ENCODE data around the gene TMEM167A.
A peak's percentile ranks its signal among the peaks of the same experiment; 100 is the strongest.
"Not testable (repeated sequence)": the region's sequence is repeated elsewhere in the genome, so short reads cannot be mapped to it uniquely, and the experiment has no call there.

Gene TMEM167A

DNA sequence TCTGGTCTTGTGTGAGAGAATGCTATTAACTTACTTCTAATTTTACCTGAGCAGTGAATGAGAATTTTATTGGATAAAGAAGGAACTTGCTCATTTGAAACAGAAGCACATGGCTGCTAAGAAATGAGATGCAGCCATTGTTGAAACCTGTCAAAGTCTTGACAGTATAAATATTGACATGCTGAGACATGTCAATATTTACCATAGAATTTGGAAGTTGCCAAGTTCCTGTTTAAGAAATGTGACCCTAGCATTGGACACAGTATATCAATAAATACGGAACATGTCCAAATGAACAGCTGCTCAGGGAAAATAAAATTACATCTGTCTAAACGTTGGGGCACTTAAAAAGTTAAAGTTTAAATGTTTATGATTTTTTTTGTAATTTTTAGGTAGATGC, 7.9 kb upstream of the TMEM167A start:
- DNase-seq (ENCODE audit: low read depth): no peak

DNA sequence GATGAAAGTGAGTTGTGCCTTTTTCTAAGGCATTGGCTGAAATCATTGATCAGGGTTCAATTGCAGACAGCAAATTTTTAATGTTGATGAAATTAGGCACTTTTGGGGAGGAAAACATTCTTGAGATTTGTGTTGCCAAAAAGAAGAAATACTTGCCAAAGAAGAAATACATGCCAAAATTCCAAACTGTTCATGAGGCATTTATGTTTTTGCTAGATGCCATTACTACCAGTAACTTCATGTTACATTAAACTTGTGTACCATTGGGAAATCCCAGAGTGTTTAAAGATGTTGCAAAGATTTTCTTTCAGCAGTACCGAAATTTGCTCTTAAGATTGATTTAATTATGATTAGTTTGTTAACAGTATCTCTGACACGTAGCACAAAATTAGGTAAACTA, 7.1 kb upstream of the TMEM167A start:
- no peak for DNase-seq (ENCODE audit: low read depth)

DNA sequence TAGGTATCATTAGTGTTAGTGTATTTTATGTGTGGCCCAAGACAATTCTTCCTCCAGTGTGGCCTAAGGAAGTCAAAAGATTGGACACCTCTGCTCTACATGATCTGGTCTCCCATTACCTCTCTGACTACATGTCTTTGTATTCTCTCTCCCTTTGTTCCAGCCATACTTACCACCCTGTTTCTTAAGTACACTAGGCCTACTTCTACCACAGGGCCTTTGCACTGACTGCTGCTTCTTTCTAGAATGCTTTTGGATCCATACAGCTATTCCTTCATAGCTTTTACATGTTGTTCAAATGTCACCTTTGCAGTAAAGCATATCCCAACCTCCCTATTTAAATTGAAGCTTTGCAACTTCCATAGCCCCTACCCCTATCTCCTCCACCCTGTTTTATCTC, 5.6 kb upstream of the TMEM167A start:
- DNase-seq (ENCODE audit: low read depth): no peak

DNA sequence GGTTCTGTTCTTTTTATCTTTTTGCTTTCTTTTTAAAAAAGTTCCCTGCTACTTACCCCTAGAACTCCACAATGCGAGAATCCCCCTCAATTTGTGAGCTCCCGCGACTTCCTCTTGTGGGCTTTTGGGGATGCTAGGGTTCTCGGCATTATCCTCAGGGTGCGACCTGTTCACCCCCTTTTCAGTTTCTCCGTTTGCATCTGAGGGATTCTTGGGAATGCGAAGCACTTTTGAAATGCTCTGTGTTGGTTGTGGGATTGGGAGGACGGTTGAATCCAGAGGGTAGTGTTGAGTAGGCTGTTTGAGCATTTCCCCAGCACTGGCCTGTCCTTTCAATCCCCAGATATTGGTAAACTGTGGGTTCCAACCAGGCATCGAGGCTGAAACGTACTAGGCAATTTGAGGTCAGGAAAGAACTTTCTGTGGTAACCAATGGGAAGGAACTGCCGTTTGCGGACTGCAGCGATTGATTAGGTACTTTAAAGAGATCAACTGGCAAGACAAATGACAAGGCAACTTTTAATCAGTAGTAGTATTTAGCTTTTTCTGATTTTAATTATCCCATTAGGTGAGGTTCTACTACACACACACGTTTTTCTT, 568 bp upstream of the TMEM167A start:
- peak; percentile 3 for DNase-seq (ENCODE audit: low read depth)

DNA sequence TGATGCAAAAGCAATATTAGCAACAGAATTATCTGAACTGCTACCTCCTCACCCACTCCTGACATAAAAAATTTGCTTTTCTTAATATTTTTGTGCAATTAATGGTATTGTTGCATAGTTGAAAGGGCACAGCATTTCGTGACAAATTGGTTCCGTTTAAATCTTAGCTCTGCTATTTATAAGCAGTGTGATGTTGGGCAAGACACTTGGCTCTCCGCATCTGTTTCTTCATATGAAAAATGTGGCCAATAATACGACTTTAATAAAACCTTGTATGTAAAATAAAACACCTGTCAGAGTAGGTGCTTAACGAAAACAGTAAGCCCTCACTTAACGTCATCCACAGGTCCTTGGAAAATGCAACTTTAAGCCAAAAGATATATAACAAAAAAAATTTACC, 4.2 kb downstream of the TMEM167A start:
- no peak for DNase-seq (ENCODE audit: low read depth)

DNA sequence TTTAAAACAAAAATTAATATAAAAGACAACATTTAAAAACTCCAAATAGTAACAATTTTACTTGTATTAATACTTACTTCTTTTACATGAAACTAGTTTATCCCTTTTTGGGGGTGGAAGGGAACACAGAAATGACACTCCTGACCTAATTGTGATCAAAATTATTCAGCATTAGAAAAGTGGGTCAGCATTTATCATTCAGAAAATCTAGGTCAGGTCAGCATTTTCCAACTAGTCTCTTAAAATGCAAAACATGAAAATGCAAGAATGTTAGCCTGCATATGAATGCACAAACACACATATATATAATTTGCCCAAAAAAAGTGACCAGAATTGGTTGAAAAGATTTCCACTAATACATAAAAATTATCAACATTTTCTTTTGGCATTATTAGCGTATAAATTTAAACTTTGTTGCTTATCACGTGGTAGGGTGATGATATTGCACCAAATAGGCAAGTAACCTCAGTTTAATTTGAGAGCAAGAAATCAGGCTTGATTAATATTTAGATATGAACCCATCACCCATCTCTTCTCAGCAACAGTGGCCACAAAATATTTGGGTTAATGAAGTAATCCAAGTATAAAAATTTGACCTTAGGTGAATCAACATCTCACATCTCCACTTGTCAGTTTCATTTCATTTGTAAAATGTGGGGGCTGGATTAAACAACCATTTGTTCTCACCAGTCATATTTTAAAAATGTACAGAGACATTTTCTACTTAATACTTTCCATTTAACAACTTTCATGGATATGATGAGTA, 5.7 kb downstream of the TMEM167A start:
- DNase-seq (ENCODE audit: low read depth): no peak

DNA sequence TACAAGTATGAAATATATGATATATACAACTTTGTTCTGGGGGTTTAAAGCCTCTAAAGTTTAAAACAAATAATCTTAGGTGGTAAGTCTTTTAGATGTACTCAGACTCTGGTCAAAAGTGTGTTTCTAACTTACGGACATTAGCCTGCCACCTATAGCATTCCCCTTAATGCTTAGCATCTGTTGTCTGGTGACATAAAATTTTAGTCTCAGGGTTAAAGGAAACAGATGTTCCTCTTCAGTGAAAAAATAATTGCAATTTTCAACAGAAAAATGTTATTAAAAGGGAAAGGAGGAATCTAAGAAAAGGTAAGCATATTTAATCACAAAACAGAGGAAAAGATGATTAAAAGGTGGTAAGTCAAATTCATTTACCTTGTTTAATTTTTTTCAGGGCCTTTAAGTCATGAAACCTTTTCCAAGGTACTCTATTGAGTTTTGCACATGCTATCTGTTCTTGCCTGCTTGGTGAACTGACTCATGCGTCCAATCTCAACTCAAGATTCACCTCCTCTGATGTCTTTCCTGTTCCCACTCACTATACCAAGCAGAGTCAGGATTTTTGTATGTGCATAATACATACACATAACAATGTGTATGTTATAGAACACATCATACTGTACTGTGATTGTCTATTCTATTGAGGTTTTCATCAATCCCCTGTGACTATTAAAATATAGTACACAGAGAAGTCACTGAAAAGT, 7.9 kb downstream of the TMEM167A start:
- DNase-seq (ENCODE audit: low read depth): no peak

DNA sequence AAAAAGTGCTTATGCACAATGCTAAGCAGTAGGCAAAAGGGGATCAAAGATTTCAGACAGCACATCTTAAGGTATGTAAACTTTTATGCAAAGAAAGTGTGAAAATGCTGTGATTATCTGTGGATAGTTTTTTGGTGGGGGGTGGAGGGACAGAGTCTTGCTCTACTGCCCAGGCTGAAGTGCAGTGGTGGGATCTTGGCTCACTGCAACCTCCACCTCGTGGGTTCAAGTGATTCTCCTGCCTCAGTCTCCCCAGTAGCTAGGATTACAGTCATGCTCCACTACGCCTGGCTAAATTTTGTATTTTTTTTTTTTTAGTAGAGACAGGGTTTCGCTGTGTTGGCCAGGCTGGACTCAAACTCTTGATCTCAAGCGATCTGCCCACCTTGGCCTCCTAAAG, 9.8 kb downstream of the TMEM167A start:
- DNase-seq (ENCODE audit: low read depth): not testable (repeated sequence)

DNA sequence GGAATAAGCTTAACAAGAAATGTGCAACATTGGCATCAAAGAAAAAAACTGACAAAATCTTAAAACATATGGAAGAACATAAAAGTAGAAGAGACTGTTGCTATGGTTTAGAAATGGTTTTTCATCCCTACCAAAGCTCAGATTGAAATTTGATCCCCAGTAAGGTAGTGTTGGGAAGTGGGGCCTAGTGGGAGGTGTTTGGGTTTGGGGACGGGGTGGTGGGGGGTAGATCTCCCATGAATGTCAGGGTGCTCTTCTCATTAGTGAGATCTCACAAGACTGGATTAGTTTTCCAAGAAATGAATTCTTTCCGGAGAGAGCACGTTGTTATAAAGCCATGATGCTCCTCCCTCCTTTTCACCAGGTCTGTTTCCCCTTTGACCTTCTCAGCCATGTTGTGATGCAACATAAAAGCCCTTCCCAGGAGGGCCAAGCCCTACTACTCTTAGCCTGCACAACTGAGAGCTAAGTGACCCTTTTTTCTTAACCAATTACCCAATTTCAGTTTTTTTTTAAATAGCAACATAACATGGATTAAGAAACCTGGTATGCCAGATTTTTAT, 10.6 kb downstream of the TMEM167A start:
- DNase-seq (ENCODE audit: low read depth): no peak

DNA sequence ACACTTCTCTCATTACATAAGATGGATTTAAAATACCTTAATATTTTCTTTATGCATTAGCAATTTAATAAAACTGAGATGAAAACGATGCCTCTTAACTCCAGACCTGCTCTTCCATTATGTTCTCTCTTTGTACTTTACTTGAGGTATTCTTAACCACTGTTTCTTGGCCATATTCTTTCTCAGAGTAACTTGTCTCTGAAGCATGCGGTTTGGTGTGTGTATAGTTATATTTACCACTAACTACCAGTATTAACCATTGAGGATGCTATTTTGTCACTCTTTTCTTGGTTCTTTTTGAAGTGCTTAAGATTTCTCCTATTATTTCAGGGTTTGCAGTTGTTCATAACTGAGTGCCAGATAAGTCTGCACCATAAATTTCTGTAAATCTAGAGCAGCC, 17.9 kb downstream of the TMEM167A start:
- no peak for DNase-seq (ENCODE audit: low read depth)

DNA sequence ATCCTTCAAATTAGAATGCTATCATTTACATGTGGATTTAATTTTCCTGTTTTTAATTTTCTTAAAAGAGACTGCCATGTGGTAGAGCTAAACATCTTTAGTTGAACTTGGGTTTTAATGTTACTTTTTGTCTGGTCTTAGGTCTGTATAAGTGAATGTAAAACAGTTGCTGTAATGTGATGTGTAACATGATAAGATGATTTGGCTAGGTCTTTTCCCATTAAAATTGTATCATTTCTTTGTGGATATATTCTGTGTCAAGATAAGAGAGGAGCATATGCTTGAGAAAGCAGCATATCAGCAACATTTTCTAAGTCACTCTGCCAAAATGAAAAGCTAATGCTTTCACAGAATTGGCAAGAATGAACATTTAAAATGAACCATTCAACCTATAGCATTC, 18.5 kb downstream of the TMEM167A start:
- no peak for DNase-seq (ENCODE audit: low read depth)

DNA sequence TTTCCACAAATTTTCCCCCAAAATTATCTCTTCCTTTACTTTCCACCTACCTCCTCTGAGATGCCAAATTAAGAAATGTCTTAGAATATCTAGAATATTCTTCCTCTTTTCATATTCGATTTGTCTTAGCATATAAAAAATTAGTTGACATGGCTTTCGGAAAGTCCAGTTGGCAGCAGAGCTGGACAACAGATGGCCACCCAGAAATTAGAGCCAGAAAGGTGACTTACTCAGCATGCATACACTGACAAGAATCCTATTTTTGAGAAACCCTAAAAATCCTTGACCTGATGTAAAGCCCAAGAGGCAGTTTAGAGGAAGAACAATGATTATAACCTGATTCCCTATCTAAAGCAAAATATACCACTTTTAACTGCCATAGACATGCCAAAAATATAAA, 22.0 kb downstream of the TMEM167A start:
- no peak for DNase-seq (ENCODE audit: low read depth)

DNA sequence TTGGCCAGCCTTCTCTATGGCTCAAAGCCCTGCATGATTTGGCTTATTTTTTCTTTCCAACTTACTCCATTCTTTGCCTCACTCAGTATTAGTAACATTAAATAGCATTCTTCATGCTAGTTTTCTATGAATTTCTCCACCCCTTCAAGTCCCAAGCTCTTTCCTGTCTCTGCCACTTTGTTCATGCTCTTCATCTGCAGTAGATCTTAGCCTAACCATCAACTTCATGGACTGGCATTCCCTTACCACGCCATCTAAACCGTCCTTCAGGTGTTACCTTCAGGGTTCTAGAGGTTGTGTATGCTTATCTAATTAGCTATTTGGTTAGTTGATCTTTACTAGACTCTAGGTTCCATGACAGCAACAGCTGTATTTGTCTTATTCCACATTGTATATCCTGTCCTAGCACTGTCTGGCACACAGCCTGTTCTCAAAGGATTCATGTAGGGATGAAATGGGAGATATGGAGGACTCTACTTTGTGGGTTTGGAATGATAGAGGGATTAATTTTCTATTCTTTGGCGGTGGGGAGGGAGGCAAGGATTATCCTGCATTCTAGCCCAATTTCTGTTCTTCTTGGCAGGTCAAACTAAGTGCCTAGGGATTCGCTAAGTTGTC, 26.4 kb downstream of the TMEM167A start:
- DNase-seq (ENCODE audit: low read depth): no peak

DNA sequence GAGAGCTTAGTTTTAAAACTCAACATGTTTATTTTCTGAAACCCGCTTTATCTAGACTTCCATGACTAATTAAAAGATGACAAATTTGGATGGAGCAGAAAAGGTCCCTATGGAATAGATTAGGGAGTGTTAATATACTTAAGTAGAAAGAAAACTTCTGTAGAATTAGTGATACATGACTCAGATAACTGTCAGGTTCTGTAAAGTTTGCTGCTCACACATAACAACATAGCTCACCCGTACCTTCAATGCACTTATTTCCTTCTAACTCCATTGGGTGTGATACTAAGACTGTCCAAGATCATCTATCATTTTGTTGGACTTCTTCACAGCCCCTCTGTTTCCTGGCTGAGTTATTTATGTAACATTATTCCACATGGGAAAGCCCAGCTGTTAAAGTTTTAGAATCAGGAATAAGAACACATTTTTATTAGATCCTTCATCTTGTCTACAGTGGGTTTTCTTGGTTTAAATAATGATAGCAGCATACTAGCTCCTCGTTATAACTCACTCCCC, 27.8 kb downstream of the TMEM167A start:
- DNase-seq (ENCODE audit: low read depth): no peak

DNA sequence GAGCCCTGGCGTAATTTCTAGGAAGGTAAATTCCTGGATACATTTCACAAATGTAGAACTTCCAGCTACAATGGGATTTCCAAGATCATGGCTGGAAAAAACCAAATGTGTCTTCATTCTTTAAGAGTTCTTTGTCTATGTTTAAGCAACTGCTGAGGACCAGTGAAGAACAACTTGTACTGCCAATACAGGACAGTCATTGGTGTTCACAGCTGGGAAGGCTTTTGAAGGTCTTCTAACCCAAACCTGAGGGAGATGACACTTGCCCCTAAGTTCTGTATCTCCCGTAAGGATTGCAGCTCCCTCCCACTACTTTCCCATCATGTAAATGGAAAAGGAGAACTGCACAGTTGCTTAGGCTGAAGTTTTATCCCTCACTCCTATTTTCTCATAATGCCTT, 28.4 kb downstream of the TMEM167A start:
- DNase-seq (ENCODE audit: low read depth): no peak

DNA sequence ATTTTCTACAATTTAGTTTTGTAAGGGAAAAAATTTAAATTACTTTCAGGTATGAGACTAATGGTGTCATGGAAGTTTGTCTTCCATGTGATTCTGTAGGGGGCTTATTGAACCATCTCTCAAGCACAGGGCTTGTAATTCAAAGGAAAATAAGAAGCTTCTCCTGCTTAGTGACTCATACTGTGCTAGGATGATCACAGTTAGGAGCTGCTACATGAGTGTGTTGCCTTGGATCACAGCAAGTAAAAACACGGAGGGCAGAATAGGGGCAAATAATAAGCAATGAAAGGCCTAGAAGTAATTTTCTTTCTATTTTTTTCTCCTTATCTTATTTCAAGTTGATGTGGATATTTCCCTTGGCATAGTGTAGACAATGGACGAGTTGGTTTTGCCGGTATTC, 28.9 kb downstream of the TMEM167A start:
- no peak for DNase-seq (ENCODE audit: low read depth)

DNA sequence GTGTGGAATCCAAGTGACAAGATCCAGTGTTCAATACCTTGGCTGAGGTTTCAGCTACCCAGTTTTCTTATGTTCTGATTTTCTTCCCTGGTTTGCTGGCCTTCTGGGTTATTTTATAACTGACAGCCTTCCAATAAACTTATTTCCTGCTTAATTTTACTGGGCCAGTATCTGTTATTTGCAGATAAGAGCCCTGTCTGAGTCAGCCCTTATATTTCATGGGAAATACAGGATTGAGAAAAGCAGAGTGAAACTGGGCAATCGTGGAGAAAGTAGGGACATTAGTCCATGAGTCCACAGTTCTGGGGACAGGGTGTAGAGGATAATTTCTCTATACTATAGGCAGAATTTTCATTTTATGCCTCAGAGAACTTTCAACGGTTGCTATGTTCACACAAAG, 32.3 kb downstream of the TMEM167A start:
- no peak for DNase-seq (ENCODE audit: low read depth)

DNA sequence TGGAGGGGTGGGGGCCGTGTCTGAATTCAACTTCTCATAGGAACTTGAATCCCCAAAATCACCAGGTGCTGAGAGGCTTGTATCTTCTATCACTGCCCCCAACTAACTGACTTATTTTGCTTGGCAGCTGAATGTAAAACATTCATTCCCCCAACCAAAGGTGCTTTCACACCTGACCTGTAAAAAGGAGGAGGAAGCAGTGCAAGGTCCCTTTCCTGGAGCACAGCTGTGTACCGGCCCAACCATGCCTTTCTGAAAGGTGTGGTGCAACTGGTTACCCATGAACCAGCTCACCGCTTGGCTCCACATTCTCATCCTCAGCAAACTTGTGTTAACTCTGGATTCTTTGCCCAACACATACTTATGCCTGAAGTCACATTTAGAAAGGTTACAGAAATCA, 34.7 kb downstream of the TMEM167A start:
- no peak for DNase-seq (ENCODE audit: low read depth)

DNA sequence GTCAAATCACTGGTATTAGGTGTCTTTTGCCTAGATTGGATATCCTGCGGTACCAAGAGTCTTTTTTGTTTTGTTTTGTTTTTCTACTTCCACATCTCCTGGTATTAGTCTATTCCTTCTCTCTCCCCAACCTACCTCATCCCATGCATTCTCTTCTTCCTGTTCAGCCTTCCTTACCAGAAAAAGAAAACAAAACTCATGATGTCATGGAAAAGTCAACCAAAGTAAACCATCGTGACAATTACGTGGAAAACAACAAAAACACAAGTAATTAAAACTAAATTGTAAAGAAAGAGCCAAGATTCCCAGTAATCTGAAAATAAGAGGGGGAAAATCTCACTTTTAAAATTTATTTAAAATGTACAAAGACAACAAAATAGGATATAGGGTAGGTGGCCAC, 38.3 kb downstream of the TMEM167A start:
- DNase-seq (ENCODE audit: low read depth): no peak

DNA sequence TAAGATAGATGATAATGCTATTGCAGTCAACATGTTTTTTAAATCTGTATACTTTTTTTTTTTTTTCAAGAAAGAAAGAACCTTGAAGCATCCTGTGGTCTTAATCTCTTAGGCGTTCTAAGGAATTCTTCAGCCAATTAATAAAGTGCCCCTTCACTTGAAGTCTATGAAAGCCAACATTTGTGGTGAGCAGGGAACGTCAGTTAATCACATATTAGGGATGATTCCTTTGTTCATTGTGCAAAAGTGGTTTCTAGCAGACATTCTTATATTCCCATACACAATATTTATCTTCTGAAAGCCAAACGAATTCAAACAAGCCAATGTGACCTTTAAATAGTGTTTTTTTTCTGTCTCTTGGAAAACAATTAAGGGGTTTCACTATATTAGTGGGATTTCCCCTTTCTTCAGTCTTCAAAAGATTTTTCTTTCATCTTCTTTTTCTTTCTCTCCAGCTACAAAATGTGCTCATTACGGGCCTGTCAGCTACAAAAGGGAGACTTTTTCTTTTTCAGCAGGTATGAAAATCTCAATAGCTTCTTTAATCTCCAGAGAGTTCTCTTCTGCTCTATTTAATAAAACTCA, 40.1 kb downstream of the TMEM167A start:
- no peak for DNase-seq (ENCODE audit: low read depth)

DNA sequence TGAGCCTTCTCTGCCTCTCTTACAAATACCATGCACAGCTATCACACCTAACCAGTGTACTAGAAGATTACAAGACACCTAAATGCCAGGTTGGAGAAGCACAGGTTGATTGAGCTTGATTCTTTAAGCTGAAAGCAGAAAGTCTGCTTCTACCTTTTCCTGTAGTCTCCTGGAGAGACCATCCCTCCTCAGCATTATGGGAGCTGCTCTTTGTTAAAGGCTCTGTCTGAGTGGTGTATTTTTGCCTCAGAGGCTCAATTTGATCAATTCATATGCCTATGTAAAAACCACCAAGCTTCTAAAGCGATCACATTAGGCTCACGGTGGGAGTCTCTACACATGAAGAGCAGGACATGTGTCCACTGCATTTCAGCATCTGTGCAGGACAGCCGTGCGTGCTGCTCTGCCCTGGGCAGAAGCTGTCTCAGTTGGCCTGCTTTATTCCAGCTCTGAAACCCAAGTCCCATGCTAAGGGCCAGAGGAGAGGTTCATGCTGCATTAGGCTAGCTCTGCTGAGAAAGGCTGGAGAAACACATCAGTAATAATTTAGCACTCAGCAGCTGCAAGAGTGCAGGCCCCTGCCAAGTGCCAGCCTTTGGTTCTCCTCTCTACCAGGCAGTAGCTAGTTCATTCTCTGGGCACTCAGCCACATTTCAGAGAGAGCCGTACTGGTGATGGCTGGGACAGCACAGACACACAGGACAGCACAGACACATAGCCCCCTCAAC, 41.7 kb downstream of the TMEM167A start:
- no peak for DNase-seq (ENCODE audit: low read depth)

All from stimulated activated CD8-positive, alpha-beta memory T cell treated with anti-CD3 and anti-CD28 coated beads, Interleukin-15, amount 100 ng/mL, for 24 hours (primary cell).